ENCODE measurements around the gene MORC3. TPM values are rescaled to one million over a fixed set of nuclear protein-coding genes. Genes with fewer than 3 reads are reported as not detected.
A peak's percentile ranks its signal among the peaks of the same experiment; 100 is the strongest.
"Not testable (repeated sequence)": the region's sequence is repeated elsewhere in the genome, so short reads cannot be mapped to it uniquely, and the experiment has no call there.

MORC3 gene
- total and polyA plus RNA-seq, 2 donors (not counting 1 experiment from before 2014, with no cell fraction given), result 44.9 to 104 TPM

DNA sequence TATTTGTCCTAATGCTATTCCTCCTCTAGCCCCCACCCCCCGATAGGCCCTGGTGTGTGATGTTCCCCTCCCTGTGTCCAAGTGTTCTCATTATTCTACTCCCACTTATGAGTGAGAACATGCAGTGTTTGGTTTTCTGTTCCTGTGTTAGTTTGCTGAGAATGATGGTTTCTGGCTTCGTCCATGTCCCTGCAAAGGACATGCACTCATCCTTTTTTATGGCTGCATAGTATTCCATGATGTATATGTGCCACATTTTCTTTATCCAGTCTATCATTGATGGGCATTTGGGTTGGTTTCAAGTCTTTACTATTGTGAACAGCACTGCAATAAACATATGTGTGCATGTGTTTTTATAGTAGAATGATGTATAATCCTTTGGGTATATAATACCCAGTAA is 6.6 kb upstream of the MORC3 start:
- ChIA-PET CTCF (interaction anchor here (1.5 kb wide), 1 partner anchor 12 kb away, joined by 5 read pairs; no protein-coding TSS in a partner anchor), POLR2A (interaction anchor here (0.6 kb wide), 1 partner anchor 122 kb away, joined by 4 read pairs; no protein-coding TSS in a partner anchor)
- H3K27me3 ChIP-seq (replicated peaks in 1 of 4; ENCODE audit: control extremely low read depth in 1 of 4, control insufficient read depth in 3 of 4, insufficient read depth in 4 of 4, low read length in 3 of 4); H3K27me3 Mint-ChIP-seq; H3K79me2 ChIP-seq (ENCODE audit: control insufficient read depth, insufficient read depth, low read length); DNase-seq; H4K20me1 ChIP-seq (ENCODE audit: control insufficient read depth, insufficient read depth, low read length, poor library complexity, severe bottlenecking); intact Hi-C loops (cut with micrococcal nuclease); H2AFZ ChIP-seq (ENCODE audit: insufficient read depth, low read depth, low read length, poor library complexity, severe bottlenecking); H3K4me2 ChIP-seq (replicated peaks; ENCODE audit: low read depth, low read length, poor library complexity, severe bottlenecking); H3K4me3 Mint-ChIP-seq; H3K9me3 Mint-ChIP-seq (ENCODE audit: insufficient read depth); ATAC-seq (ENCODE audit: low read depth); H3K4me3 ChIP-seq (ENCODE audit: control extremely low read depth in 1 of 5, extremely low read depth in 1 of 5, insufficient read depth in 1 of 5, low read depth in 2 of 5, low read length in 4 of 5); H3K9ac ChIP-seq (ENCODE audit: low read length); H3K27ac ChIP-seq (ENCODE audit: low read length in 2 of 2); H3K36me3 ChIP-seq (replicated peaks in 1 of 2; ENCODE audit: control extremely low read depth in 1 of 2, control insufficient read depth in 1 of 2, extremely low read depth in 1 of 2, insufficient read depth in 2 of 2, low read length in 1 of 2): not testable (repeated sequence)
- peak overlapping the region; percentile 46 for H3K27ac Mint-ChIP-seq
- H3K4me1 Mint-ChIP-seq, result peaks cover 33% of the 10 kb centered on the region
- WGBS (ENCODE audit: insufficient coverage), result no CpG with 5 or more reads among the region's 2 CpGs
- peaks cover 0 to 12% (median 0%) of the 10 kb centered on the region in 3 donors for H3K9me3 ChIP-seq (ENCODE audit: control extremely low read depth in 1 of 3, control insufficient read depth in 2 of 3, insufficient read depth in 1 of 3, low read length in 2 of 3)
- H3K4me1 ChIP-seq (ENCODE audit: control insufficient read depth in 2 of 2, insufficient read depth in 2 of 2, low read length in 2 of 2), result peaks cover 18 to 28% of the 10 kb centered on the region in 2 donors

DNA sequence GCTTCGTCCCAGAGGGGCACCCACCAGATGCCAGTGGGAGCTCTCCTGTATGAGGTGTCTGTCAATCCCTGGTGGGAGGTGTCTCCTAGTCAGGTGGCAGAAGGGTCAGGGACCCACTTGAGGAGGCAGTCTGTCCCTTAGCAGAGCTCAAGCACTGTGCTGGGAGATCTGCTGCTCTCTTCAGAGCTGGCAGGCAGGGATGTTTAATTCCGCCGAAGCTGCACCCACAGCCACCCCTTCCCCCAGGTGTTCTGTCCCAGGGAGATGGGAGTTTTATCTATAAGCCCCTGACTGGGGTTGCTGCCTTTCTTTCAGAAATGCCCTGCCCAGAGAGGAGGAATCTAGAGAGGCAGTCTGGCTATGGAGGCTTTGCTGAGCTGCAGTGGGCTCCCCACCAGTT is 4.0 kb upstream of the MORC3 start:
- H3K79me2 ChIP-seq (ENCODE audit: control insufficient read depth, insufficient read depth, low read length); H4K20me1 ChIP-seq (ENCODE audit: control insufficient read depth, insufficient read depth, low read length, poor library complexity, severe bottlenecking); H3K27me3 ChIP-seq (replicated peaks in 1 of 4; ENCODE audit: control extremely low read depth in 1 of 4, control insufficient read depth in 3 of 4, insufficient read depth in 4 of 4, low read length in 3 of 4); H3K9ac ChIP-seq (ENCODE audit: low read length); ATAC-seq (ENCODE audit: low read depth); H3K4me2 ChIP-seq (replicated peaks; ENCODE audit: low read depth, low read length, poor library complexity, severe bottlenecking); H3K27me3 Mint-ChIP-seq; H3K4me3 ChIP-seq (ENCODE audit: control extremely low read depth in 1 of 5, extremely low read depth in 1 of 5, insufficient read depth in 1 of 5, low read depth in 2 of 5, low read length in 4 of 5); DNase-seq; H3K4me3 Mint-ChIP-seq; H3K36me3 ChIP-seq (replicated peaks in 1 of 2; ENCODE audit: control extremely low read depth in 1 of 2, control insufficient read depth in 1 of 2, extremely low read depth in 1 of 2, insufficient read depth in 2 of 2, low read length in 1 of 2); H3K27ac Mint-ChIP-seq; H2AFZ ChIP-seq (ENCODE audit: insufficient read depth, low read depth, low read length, poor library complexity, severe bottlenecking); intact Hi-C loops (cut with micrococcal nuclease); H3K27ac ChIP-seq (ENCODE audit: low read length in 2 of 2); H3K9me3 Mint-ChIP-seq (ENCODE audit: insufficient read depth): not testable (repeated sequence)
- peaks cover 26% of the 10 kb centered on the region for H3K4me1 Mint-ChIP-seq
- peaks cover 0 to 12% (median 0%) of the 10 kb centered on the region in 3 donors for H3K9me3 ChIP-seq (ENCODE audit: control extremely low read depth in 1 of 3, control insufficient read depth in 2 of 3, insufficient read depth in 1 of 3, low read length in 2 of 3)
- H3K4me1 ChIP-seq (ENCODE audit: control insufficient read depth in 2 of 2, insufficient read depth in 2 of 2, low read length in 2 of 2), result peaks cover 7 to 17% of the 10 kb centered on the region in 2 donors
- WGBS (ENCODE audit: insufficient coverage), result 90% methylated on average over 1 of the region's 3 CpGs
- ChIA-PET CTCF (interaction anchor here (0.9 to 3.4 kb wide), 6 partner anchors 8 to 71 kb away, joined by 3 to 16 read pairs (median 3); no protein-coding TSS in a partner anchor), POLR2A (interaction anchor here (0.6 kb wide), 1 partner anchor 74 kb away, joined by 4 read pairs; no protein-coding TSS in a partner anchor)

Data from B cell (primary cell).